BLaER1 treated with 17β-estradiol and CSF1 and Interleukin-3, amounts not matched to agents 10 nM and 100 nM (cell line): ENCODE measurements around the gene SLC37A4.

Experiments
- H3K27ac ChIP-seq, 11 experiments: shearing (Covaris generic); formaldehyde crosslinking; 2 replicates each; pipeline ENCODE4 v1.8.1; 2022
- H3K27me3 ChIP-seq, 11 experiments: shearing (Covaris generic); formaldehyde crosslinking; 2 replicates each; pipeline ENCODE4 v1.8.1; 2022
- H3K36me3 ChIP-seq, 11 experiments: shearing (Covaris generic); formaldehyde crosslinking; 2 replicates each; pipeline ENCODE4 v1.8.1; 2022
- H3K4me1 ChIP-seq, 10 experiments: shearing (Covaris generic); formaldehyde crosslinking; 2 replicates each; pipeline ENCODE4 v1.8.1; 2022
- H3K4me2 ChIP-seq, 11 experiments: shearing (Covaris generic); formaldehyde crosslinking; 2 replicates each; pipeline ENCODE4 v1.8.1; 2022
- H3K4me3 ChIP-seq, 10 experiments: shearing (Covaris generic); formaldehyde crosslinking; 2 replicates each; pipeline ENCODE4 v1.8.1; 2022
- H3K9ac ChIP-seq, 11 experiments: shearing (Covaris generic); formaldehyde crosslinking; 2 replicates each; pipeline ENCODE4 v1.8.1; 2022
- H3K9me3 ChIP-seq, 11 experiments: shearing (Covaris generic); formaldehyde crosslinking; replicated peaks in 1 of 11; 2 replicates each; pipeline ENCODE4 v1.8.1; 2022
- H4K20me1 ChIP-seq, 11 experiments: shearing (Covaris generic); formaldehyde crosslinking; 2 replicates each; pipeline ENCODE4 v1.8.1; 2022
- Cebpa-rat ChIP-seq, 11 experiments: shearing (Covaris generic); IDR thresholded peaks; 2 replicates each; pipeline ENCODE4 v1.8.1; 2022

The SLC37A4 gene

DNA sequence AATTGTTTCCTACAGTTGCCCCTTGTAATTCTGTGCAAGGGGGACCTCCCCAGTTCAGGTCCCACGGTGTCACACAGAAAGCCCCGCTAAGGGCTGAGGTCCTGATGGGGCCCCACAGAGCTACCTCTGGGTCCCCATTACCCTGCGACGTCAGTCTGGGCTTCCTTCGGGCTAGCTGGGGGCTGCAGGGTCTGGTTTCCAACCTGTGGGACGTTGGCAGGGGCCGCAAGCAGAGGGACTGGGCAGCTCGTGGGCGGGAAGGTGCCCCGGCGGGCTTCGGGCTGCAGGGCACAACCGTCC lies 698 bp downstream of the SLC37A4 start:
- TF ChIP-seq Cebpa-rat (IDR thresholded peaks at IDR 0.05), result no peak
- peak overlapping the region; percentile 69 to 82 (median 80) for H3K9ac ChIP-seq

DNA sequence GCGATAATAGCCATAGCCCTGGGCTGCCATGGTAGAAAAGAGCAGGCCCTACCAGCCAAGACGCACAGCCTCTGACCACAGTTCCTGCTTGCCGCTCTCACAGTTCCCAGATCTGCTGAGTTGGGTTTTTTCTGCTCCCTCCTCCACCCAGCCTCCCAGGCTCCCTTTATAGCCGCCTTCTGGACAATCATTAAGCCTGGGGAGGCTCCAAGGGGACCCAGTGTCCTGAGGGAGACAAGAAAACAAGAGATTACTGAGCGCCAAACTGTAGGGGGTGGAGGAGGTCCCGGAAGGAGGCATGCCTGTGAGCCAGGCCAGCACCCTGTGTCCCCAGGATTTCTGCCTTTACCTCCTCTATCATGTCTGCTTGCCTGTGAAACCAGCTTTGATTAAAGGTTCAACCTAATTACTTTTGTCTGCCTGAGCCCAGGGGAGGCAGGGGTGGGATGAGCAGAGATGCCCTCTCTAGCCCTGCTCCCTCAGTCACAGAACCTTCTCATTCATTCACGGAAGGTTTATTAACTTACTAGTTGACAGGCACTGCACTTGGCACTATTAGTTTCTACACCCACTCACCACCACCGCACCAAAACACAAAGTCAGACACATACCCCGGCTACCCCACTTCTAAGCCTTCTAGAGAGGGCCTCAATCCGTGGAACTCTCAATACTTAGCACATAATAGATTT lies 1.2 kb downstream of the SLC37A4 start:
- peaks cover 0 to 31% (median 3%) of the 10 kb centered on the region in 11 experiments; a peak in 7 of 22 replicates for H4K20me1 ChIP-seq
- no peaks in the 10 kb centered on the region for H3K27me3 ChIP-seq
- H3K36me3 ChIP-seq, result peaks cover 23 to 46% (median 36%) of the 10 kb centered on the region in 11 experiments
- H3K4me3 ChIP-seq, result peak overlapping the region; percentile 67 to 87 (median 79)
- no peaks in the 10 kb centered on the region for H3K9me3 ChIP-seq
- peak overlapping the region; percentile 69 to 82 (median 80); a peak in 21 of 22 replicates for H3K9ac ChIP-seq
- H3K4me2 ChIP-seq, result peak overlapping the region; percentile 87 to 99 (median 96)
- no peak for TF ChIP-seq Cebpa-rat (IDR thresholded peaks at IDR 0.05)
- peak overlapping the region in 10 of 11 experiments; percentile 13 to 73 (median 56); a peak in 11 of 22 replicates for H3K27ac ChIP-seq
- H3K4me1 ChIP-seq, result peaks cover 22 to 42% (median 37%) of the 10 kb centered on the region in 10 experiments

More for the DNA sequence above, 698 bp downstream of the SLC37A4 start:
- Histone ChIP-seq H3K27me3 (no peaks in the 10 kb centered on the region), H3K9me3 (no peaks in the 10 kb centered on the region), H3K4me3 (peak overlapping the region; percentile 67 to 87 (median 79)), H3K4me1 (peaks cover 18 to 39% (median 34%) of the 10 kb centered on the region in 10 experiments), H3K27ac (peak overlapping the region; percentile 21 to 73 (median 59); a peak in 20 of 22 replicates), H3K36me3 (peaks cover 19 to 41% (median 32%) of the 10 kb centered on the region in 11 experiments), H3K4me2 (peak overlapping the region; percentile 87 to 99 (median 96)), H4K20me1 (peaks cover 0 to 26% (median 0%) of the 10 kb centered on the region in 11 experiments; a peak in 3 of 22 replicates)

DNA sequence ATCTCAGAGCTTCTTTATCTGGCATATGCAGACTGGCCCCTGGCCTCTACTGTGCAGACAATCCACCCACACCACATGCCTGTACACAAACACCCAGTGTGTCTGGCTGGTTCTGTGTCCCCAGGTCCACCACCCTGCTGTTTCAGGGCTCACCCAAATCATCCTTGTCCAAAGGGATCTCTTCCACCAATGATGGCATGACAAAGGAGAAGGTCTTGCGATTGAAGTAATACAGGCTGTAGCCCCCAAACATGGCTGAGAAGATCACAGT lies 1.7 kb downstream of the SLC37A4 start:
- Histone ChIP-seq H4K20me1 (peaks cover 0 to 34% (median 7%) of the 10 kb centered on the region in 11 experiments; a peak in 10 of 22 replicates), H3K4me3 (peak overlapping the region in 3 of 10 experiments; percentile 77 to 84 (median 80); a peak in 5 of 20 replicates), H3K9me3 (no peaks in the 10 kb centered on the region), H3K27ac (peak overlapping the region in 4 of 11 experiments; percentile 13 to 60 (median 39); a peak in 4 of 22 replicates), H3K36me3 (peaks cover 28 to 51% (median 41%) of the 10 kb centered on the region in 11 experiments), H3K27me3 (no peaks in the 10 kb centered on the region), H3K9ac (peak overlapping the region; percentile 69 to 82 (median 80); a peak in 17 of 22 replicates), H3K4me2 (peak overlapping the region; percentile 87 to 99 (median 96); a peak in 21 of 22 replicates), H3K4me1 (peaks cover 26 to 45% (median 39%) of the 10 kb centered on the region in 10 experiments)
- TF ChIP-seq Cebpa-rat (IDR thresholded peaks at IDR 0.05), result no peak

DNA sequence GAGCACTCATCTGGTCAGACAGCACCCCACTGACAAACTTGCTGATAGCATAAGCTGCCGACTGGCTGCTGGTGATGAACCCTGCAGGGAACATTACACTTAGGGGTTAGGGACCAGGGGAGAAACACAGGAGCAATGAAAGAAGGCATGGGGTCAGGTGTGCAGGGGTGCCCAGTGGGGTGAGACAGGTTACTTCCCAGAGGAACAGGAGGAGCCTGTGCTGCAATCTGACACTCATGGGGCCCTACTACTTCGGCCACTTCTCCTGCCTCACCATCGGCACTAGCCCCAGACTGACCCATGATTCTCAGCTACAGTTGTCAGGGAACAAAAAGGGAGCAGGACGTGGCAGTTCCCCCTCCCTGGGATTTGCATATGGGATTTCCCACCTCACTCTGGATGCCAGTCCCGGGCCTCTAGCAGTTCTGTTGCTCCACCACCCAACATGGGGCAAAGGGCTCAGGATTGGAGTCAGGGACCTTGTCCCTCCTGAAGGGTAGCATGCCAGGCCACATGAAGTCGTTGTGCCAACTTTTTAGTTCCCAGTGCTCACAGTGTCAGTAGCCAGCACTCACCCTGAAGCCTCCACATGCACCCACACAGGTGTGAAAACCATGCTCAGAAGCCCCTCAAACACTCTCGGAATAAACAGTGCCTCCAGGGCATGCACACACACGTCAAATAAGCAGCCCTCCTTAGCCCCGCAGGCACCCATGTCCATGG lies 2.2 kb downstream of the SLC37A4 start:
- no peak for TF ChIP-seq Cebpa-rat (IDR thresholded peaks at IDR 0.05)
- Histone ChIP-seq H3K36me3 (peaks cover 33 to 56% (median 46%) of the 10 kb centered on the region in 11 experiments), H3K4me2 (peak overlapping the region; percentile 87 to 99 (median 96); a peak in 20 of 22 replicates), H3K27ac (peak overlapping the region in 4 of 11 experiments; percentile 13 to 60 (median 39); a peak in 4 of 22 replicates), H4K20me1 (peaks cover 0 to 34% (median 9%) of the 10 kb centered on the region in 11 experiments; a peak in 10 of 22 replicates), H3K4me1 (peaks cover 26 to 50% (median 36%) of the 10 kb centered on the region in 10 experiments), H3K9me3 (no peaks in the 10 kb centered on the region), H3K9ac (peak overlapping the region in 6 of 11 experiments; percentile 75 to 82 (median 80); a peak in 10 of 22 replicates), H3K27me3 (no peaks in the 10 kb centered on the region), H3K4me3 (peak overlapping the region in 3 of 10 experiments; percentile 77 to 84 (median 80); a peak in 3 of 20 replicates)

DNA sequence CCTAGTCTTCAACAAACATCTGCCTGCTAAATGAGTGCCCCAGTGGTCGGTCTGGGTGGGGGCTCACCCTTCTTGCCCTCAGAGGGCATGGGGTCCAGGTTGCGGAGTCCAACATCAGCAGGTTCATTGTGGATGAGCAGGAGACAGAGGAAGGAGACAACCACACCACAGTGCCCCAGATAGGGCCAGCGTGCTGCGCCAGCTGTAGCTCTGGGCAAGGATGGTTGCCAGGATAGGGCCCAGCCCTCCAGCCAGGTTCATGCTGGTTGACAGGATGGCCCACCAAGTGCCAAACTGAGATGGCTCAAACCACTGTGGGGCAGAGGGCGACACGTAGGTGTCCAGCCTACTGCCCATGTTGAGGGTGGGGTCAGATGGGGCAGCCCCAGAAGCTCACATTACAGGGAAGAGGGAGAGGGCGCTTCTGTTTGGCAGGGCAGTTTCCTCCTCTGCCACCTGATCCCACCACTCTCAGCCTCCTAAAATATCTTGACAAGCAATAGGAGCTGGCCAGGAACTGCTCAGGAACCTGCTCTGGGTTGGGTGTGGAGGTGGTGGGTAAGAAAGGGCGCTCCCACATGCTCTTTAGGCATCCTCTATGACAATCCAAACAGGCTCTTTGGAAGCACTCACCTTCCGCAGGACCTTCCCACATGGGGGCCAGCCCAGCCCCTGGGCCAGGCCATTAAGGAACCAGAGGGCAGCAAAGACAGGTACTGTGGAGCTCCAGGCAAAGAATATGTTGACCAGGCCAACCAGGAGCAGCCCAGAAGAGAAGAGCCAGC lies 2.9 kb downstream of the SLC37A4 start:
- peak overlapping the region in 3 of 11 experiments; percentile 99; a peak in 6 of 22 replicates for H3K4me2 ChIP-seq
- H3K27ac ChIP-seq, result no peak overlapping the region
- no peaks in the 10 kb centered on the region for H3K9me3 ChIP-seq
- 0 out of 20 replicates have a peak overlapping the region, but pooled peaks of 1 of the 10 experiments have one; percentile 84 for H3K4me3 ChIP-seq
- H3K27me3 ChIP-seq, result no peaks in the 10 kb centered on the region
- H3K9ac ChIP-seq, result peak overlapping the region in 3 of 11 experiments; percentile 11 to 82 (median 80); a peak in 2 of 22 replicates
- peaks cover 26 to 57% (median 34%) of the 10 kb centered on the region in 10 experiments for H3K4me1 ChIP-seq
- peaks cover 41 to 63% (median 54%) of the 10 kb centered on the region in 11 experiments for H3K36me3 ChIP-seq
- H4K20me1 ChIP-seq, result peaks cover 0 to 40% (median 11%) of the 10 kb centered on the region in 11 experiments; a peak in 11 of 22 replicates
- no peak for TF ChIP-seq Cebpa-rat (IDR thresholded peaks at IDR 0.05)

DNA sequence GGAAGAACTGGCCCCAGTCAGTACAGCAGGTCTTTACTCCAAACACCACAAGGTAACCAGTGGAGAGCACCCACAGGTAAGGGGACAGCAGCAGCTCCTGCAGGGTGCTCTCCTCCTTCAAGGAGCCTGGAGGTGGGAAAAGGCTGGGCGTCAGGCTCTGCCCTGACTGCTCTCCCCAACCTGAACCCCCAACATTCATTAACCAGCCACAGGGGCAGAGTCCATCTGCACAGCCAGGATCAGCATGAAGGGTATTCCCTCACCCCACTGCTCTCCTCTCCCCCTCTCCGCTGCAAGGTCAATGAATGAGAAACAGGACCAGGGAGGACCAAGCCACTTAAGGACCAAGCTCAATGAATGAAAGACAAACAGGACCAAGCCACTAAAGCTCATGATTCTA lies 3.7 kb downstream of the SLC37A4 start:
- Histone ChIP-seq H3K4me1 (peaks cover 26 to 58% (median 35%) of the 10 kb centered on the region in 10 experiments), H3K4me2 (peak overlapping the region in 2 of 11 experiments; percentile 99; a peak in 4 of 22 replicates), H3K4me3 (no peak overlapping the region), H3K9ac (peak overlapping the region in 2 of 11 experiments; percentile 11 to 82; a peak in 1 of 22 replicates), H3K9me3 (no peaks in the 10 kb centered on the region), H3K27me3 (no peaks in the 10 kb centered on the region), H4K20me1 (peaks cover 0 to 40% (median 12%) of the 10 kb centered on the region in 11 experiments; a peak in 13 of 22 replicates), H3K36me3 (peaks cover 49 to 71% (median 62%) of the 10 kb centered on the region in 11 experiments), H3K27ac (no peak overlapping the region)
- TF ChIP-seq Cebpa-rat (IDR thresholded peaks at IDR 0.05), result no peak

DNA sequence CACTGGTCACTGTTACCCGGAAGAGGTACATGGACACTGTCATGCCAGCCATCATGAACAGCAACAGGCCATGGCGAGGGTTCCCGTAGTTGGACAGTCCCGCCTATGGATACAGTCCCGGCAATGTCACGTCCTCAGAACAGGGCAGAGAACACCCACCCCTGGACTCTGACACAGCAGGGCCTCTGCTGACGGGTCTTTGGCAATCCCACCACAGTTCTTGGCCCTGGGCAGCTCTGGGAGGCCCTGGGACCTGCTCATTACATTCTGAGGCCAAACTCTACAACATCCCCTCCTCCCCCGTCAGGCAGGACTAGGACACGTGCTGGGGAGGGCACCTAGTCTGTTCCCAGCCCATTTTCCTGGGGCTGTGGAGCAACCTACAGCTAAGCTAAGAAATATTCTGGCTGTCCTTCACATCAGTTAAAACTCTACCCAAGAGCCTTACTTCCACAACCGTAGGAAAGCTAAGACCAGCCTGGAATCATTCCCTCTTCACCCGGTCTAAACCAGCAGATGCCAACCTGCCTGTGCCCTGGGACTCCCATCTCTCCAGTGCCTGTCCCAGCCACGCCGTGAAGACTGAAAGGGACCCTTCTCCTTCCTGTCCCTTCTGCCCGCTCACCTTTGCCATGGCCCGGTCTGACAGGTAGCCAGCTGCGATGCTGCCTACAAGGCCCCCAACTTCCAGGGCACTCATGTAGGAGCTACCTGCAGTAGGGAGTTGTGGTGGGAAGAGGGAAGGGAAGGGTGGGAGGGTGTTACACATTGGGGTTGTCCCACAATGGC lies 4.5 kb downstream of the SLC37A4 start:
- H3K4me1 ChIP-seq, result peaks cover 30 to 66% (median 41%) of the 10 kb centered on the region in 10 experiments
- no peak for TF ChIP-seq Cebpa-rat (IDR thresholded peaks at IDR 0.05)
- H3K27ac ChIP-seq, result no peak overlapping the region; a peak in 2 of 22 replicates
- H3K9ac ChIP-seq, result peak overlapping the region in 1 of 11 experiments; percentile 50; a peak in 2 of 22 replicates
- H3K4me3 ChIP-seq, result no peak overlapping the region
- H3K27me3 ChIP-seq, result no peaks in the 10 kb centered on the region
- H3K4me2 ChIP-seq, result no peak overlapping the region
- H3K36me3 ChIP-seq, result peaks cover 57 to 79% (median 70%) of the 10 kb centered on the region in 11 experiments
- no peaks in the 10 kb centered on the region for H3K9me3 ChIP-seq
- peaks cover 0 to 40% (median 16%) of the 10 kb centered on the region in 11 experiments; a peak in 14 of 22 replicates for H4K20me1 ChIP-seq
